ENCODE measurements around the gene NPIPB2. TPM values are rescaled to one million over a fixed set of nuclear protein-coding genes. Genes with fewer than 3 reads are reported as not detected.

The NPIPB2 gene
- total and polyA plus RNA-seq, 2 of the 8 experiments (the other 6 are each of a cell fraction or from before 2014, with no cell fraction given) = 7.5 to 8.3 TPM

- no peak for TF ChIP-seq CHD7 (IDR thresholded peaks at IDR 0.05; ENCODE audit: insufficient replicate concordance, low read length)
- no peak for TF ChIP-seq BACH1 (IDR thresholded peaks at IDR 0.05; ENCODE audit: low read length)
- TF ChIP-seq YY1 (IDR thresholded peaks at IDR 0.05; ENCODE audit: low read depth, low read length) = no peak
- TF ChIP-seq SUZ12 (IDR thresholded peaks at IDR 0.05; ENCODE audit: low read length) = no peak
- TF ChIP-seq SAP30 (IDR thresholded peaks at IDR 0.05; ENCODE audit: insufficient read depth, insufficient replicate concordance, low read length) = no peak
- no peak for TF ChIP-seq MAX (IDR thresholded peaks at IDR 0.05)
These were observed 21.9 kb upstream of the NPIPB2 start (continued) for GRCh38 chr16:11963706-11964105.

Data from H1 (cell line).